ENCODE measurements around the gene RNF166. TPM values are rescaled to one million over a fixed set of nuclear protein-coding genes. Genes with fewer than 3 reads are reported as not detected.

Gene RNF166
- total RNA-seq, 2 experiments from 2014 or later = 48.8 to 52.6 TPM

DNA sequence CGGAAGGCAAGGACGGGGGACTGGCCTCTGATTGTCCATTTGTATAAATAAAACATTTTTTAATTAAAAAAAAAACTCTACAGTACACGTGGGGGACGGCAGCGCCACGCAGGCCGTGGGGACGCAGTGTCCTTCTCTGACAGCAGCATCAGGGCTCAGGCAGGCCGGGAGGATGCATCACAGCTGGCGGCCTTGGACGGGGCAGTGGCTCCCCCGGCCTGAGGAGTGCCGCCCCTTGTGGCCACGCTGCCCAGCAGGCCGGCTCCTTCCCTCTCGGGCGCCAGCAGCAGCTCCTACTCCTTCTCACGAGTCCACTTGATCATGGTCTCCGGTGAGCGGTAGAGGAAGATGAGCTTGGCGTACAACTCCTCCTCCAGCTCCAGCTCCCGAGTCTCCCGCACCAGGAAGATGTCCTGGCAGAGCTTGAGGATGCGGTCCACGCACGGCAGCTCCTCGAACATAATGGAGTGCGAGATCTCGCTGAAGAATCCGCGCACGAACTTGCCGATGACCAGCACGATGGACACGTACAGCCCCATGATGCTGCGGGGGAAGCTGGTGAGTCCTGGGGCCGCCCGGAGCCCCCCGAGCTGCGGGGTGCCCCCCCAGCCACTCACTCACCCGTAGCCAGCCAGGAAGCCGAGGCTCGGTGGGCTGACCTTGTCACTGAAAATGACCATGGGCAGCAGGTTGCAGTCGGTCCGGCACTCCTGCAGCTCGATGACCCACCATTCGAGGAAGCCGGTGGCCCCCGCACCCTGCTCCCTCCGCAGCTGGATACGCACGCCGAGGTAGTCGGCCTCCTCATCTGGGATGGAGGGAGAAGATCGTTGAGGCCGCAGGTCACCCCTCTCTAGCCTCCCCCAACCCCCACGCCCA lies 9.3 kb upstream of the RNF166 start:
- ChIA-PET POLR2A (interaction anchor here (1.5 kb wide), 1 partner anchor 9 kb away, joined by 4 read pairs; the partner anchor contains the start of genes CTU2 and RNF166), CTCF (interaction anchor here (0.6 to 1.4 kb wide), 3 partner anchors 12 to 87 kb away, joined by 3 to 5 read pairs (median 3); partner anchors contain the start of gene CDT1)

DNA sequence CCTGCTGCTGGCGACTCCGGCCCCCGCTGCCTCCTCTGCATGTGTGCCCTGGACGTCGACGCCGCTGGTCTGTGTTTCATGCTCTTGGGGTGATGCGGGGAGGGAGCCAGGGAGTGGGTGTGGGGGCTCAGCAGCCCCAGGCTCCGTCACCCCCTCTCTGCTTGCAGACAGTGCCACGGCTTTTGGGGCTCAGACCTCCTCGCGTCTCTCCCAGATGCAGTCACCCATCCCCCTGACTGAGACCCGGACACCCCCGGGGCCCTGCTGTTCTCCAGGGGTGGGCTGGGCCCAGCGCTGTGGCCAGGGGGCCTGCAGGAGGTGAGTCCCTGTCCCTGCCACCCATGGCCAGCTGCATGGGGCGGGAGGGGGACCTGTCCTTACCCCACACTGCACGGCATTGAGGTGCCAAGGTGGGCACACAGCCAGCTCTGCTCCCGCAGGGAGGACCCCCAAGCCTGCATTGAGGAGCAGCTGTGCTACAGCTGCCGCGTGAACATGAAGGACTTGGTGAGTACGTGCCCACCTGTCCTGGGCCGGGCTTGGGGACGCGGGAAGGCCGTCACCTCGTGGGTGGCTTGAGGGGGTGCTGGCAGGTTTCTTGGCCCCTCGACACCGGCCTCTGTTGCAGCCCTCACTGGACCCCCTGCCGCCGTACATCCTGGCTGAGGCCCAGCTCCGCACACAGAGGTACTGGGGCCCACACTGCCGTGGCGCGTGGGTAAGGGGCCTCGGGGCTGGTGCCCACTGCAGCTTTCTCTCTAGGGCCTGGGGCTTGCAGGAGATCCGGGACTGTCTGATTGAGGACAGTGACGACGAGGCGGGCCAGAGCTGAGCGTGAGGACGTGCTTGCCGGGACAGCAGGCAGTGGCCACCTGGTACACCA lies 8.5 kb upstream of the RNF166 start:
- ChIA-PET CTCF (interaction anchor here (0.6 to 1.3 kb wide), 2 partner anchors 11 to 23 kb away, joined by 3 to 5 read pairs; no protein-coding TSS in a partner anchor), POLR2A (interaction anchor here (1.5 kb wide), 1 partner anchor 8 kb away, joined by 4 read pairs; the partner anchor contains the start of genes CTU2 and RNF166)

DNA sequence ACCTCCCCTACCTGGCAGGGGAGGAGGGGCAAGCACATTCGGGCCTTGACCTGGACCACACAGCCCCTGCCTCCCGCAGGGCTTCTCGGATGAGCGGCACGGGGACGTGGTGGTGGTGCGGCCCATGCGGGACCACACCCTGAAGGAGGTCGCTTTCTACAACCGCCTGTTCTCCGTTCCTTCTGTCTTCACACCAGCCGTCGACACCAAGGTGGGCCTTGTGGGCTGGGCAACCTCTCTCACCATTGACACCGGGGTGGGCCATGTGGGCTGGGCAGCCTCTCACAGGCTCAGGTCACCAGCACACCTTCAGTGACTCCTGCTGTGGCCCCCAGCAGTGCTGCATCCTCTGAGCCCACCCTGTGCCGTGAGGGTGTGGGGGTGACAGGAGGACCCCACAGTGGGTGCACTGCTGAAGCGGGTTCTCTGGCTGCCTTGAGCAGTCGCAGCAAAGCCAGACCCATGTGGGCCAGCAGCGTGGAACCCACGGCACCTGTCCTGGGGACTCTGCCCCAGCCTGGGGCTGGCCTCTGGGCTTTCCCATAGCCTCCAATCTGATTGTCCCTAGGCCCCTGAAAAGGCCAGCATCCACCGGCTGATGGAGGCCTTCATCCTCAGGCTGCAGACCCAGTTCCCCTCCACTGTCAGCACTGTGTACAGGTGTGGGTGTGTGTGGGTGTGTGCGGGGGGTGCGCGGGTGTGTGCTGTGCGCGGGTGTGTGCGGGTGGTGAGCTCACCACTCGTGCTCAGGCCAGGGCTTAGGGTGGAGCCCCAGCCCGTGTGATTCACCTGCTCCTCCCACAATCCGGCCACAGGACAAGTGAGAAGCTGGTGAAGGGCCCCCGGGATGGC lies 7.6 kb upstream of the RNF166 start:
- ChIA-PET CTCF (interaction anchor here (0.6 kb wide), 1 partner anchor 504 kb away, joined by 3 read pairs; the partner anchor contains the start of gene ZNF778), POLR2A (no interaction called here)

DNA sequence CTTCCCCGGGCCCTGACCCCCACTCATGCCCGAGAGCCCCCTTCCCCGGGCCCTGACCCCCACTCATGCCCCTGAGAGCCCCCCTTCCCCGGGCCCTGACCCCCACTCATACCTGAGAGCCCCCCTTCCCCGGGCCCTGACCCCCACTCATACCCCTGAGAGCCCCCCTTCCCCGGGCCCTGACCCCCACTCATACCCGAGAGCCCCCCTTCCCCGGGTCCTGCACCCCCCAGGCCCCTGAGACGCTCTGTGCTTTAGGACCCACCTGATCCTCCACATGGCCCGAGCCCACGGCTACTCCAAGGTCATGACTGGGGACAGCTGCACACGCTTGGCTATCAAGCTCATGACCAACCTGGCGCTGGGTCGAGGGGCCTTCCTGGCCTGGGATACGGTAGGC lies 6.8 kb upstream of the RNF166 start:
- ChIA-PET POLR2A (no interaction called here), CTCF (interaction anchor here (0.6 kb wide), 1 partner anchor 505 kb away, joined by 3 read pairs; the partner anchor contains the start of gene ZNF778)

DNA sequence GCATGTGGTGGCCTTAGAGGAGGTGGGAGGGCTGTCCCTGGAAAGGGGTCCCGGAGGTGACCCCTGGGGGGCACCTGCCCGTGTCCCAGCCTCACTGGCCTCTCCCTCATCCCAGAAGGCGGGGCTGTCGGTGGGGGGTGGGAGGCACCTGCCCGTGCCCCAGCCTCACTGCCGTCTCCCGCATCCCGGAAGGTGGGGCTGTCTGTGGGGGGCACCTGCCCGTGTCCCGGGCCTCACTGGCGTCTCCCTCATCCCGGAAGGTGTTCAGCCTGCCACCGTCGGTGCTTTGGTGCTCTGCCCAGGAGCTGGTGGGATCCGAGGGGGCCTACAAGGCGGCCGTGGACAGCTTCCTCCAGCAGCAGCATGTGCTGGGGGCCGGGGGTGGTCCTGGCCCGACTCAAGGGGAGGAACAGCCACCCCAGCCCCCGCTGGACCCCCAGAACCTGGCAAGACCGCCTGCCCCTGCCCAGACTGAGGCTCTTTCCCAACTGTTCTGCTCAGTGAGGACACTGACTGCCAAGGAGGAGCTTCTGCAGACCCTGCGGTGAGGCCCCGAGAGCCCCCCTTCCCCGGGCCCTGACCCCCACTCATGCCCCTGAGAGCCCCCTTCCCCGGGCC lies 6.3 kb upstream of the RNF166 start:
- CTCF ChIA-PET = no interaction called here

GRCh38 chr16:88711750-88712340 lies 5.6 kb upstream of the RNF166 start:
- ChIA-PET CTCF (interaction anchor here (0.8 kb wide), 1 partner anchor 25 kb away, joined by 3 read pairs; no protein-coding TSS in a partner anchor), POLR2A (no interaction called here)

More for the DNA sequence above, 6.3 kb upstream of the RNF166 start:
- POLR2A ChIA-PET = no interaction called here

- POLR2A ChIA-PET = interaction anchor here (1.3 kb wide), 1 partner anchor 72 kb away, joined by 3 read pairs; no protein-coding TSS in a partner anchor
- CTCF ChIA-PET = interaction anchor here (2.1 kb wide), 1 partner anchor 27 kb away, joined by 9 read pairs; no protein-coding TSS in a partner anchor
Observed at GRCh38 chr16:88710556-88710955, 4.3 kb upstream of the RNF166 start.

DNA sequence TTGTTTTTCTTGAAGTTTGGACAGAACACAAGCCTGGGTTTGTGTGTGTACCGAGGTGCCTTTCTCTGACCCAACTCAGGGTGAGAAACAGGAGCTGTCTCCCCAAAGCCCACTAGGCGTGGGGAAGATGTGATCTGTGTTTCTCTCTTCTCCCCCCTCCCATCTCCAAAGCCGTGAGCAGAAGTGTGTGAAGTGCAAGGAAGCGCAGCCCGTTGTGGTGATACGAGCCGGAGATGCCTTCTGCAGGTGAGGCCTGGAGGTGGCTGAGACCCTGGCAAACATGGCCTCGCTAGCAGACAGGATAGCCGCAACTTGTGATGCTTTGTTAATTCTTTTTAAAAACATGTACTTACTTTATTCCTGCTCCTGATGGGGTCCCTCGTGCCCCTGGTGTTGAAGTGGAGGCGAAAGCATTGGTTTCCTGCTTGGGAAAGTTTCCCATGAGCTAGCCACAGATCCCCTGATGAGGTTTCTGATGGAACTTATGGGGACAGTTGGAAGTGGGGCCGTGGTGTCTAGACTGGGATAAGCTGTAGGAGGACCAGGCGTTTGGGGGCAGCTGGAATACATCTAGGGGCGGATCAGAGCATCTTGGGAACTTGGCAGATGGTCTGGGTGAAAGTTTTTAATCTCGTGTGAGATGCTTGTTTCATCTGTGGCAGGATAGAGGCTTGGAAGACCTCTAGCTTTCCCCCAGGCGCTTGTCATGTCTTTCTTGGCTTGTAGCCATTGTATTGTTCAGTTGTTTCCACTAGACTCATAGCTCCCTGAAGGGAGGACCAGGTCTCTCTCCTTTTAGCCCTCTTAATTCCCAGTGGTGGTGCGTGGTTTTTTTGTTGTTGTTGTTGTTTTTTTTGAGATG lies 988 bp upstream of the RNF166 start:
- CTCF ChIA-PET = interaction anchor here (0.7 to 2.3 kb wide), 6 partner anchors 15 to 77 kb away, joined by 3 to 10 read pairs (median 3); no protein-coding TSS in a partner anchor

DNA sequence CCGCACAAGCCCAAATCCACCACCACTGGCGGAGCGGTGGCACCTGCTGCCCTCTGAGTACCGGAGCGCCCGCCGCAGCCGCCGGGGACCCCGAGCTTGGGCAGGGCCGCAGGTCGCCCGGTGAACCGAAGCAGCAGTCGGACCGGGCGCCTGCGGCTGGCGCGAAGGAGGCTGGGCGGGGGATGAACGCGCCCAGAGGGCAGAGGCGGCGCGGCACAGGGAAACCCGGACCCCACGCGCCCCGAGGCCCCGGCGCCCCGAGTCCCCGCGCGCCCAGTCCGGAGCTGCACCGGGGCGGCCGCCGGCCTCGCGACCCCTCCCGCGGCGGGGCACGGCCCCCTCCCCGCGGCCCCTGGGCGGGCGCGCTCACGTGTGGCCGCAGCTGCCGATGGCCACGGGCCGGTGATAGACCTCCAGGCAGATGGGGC lies 393 bp downstream of the RNF166 start:
- POLR2A ChIA-PET = interaction anchor here (1.0 to 2.6 kb wide), 5 partner anchors 9 to 77 kb away, joined by 3 to 12 read pairs (median 4); no protein-coding TSS in a partner anchor
- CTCF ChIA-PET = interaction anchor here (1.0 to 3.1 kb wide), 4 partner anchors 25 to 79 kb away, joined by 3 to 17 read pairs (median 3); no protein-coding TSS in a partner anchor

More for the DNA sequence above, 988 bp upstream of the RNF166 start:
- POLR2A ChIA-PET = interaction anchor here (0.6 to 1.6 kb wide), 3 partner anchors 8 to 1036 kb away, joined by 3 to 5 read pairs (median 4); no protein-coding TSS in a partner anchor

- ChIA-PET CTCF (interaction anchor here (0.8 to 3.1 kb wide), 6 partner anchors 11 to 97 kb away, joined by 3 to 17 read pairs (median 3); no protein-coding TSS in a partner anchor), POLR2A (interaction anchor here (0.7 to 2.6 kb wide), 4 partner anchors 66 to 89 kb away, joined by 3 to 12 read pairs (median 4); no protein-coding TSS in a partner anchor)
Observed at GRCh38 chr16:88705076-88705684, 1.0 kb downstream of the RNF166 start.

- CTCF ChIA-PET = interaction anchor here (1.0 to 3.1 kb wide), 6 partner anchors 12 to 98 kb away, joined by 3 to 17 read pairs (median 4); partner anchors contain the start of gene MVD
- POLR2A ChIA-PET = interaction anchor here (0.6 to 2.6 kb wide), 6 partner anchors 18 to 248 kb away, joined by 3 to 12 read pairs (median 4); partner anchors contain the start of genes APRT and MVD
Observed at GRCh38 chr16:88703486-88704309, 2.5 kb downstream of the RNF166 start.

DNA sequence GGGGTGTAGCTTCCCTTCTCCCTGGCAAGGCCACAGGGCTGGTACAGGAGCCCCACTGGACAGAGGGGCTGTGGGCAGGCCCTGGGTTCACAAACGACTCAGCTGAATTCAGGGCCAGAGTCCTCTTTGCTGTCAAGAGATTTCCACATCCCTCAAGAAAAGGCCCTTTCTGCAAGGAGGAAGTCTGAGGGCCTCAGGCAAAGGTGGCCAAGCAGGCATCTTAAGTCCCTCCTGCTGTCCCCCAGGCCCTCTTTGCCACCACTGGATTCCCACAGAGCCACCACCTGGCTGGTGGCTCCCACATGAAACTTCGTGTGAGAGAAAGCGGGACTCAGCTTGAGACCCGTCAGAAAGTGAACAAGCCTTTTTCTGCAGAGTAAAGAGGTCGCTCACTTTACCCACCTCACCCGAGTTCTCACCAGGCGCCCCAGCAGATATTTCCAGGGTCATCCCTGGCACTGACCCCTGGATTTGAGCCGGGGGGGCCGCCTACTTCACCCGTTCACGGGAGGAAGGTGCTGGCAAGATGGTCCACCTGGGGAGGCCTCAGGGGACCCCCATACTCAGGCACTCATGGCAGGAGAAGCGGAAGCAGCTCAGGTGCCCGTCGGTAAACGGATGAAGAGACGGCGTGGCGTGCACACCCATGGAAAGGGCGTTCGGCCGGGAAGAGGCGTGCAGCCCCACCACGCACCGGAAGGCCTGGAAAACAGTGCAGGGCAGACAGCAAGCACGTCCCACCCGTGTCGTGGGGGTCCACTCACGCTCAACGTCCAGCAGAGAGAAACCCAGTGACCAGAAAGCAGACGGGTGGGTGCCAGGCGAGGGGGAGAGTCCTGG lies 3.6 kb downstream of the RNF166 start:
- ChIA-PET POLR2A (interaction anchor here (1.0 to 2.6 kb wide), 6 partner anchors 21 to 79 kb away, joined by 3 to 12 read pairs (median 4); partner anchors contain the start of gene MVD), CTCF (interaction anchor here (1.1 to 3.1 kb wide), 4 partner anchors 15 to 35 kb away, joined by 4 to 17 read pairs (median 12); no protein-coding TSS in a partner anchor)

GRCh38 chr16:88701581-88702370 lies 4.4 kb downstream of the RNF166 start:
- ChIA-PET POLR2A (interaction anchor here (1.1 to 1.8 kb wide), 5 partner anchors 16 to 80 kb away, joined by 4 to 8 read pairs (median 4); no protein-coding TSS in a partner anchor), CTCF (interaction anchor here (0.6 to 3.0 kb wide), 6 partner anchors 15 to 157 kb away, joined by 3 to 15 read pairs (median 8); partner anchors contain the start of gene MVD)
